Liver (tissue), 9 donors: ENCODE data around the gene USH2A. TPM values are rescaled to one million over a fixed set of nuclear protein-coding genes. Genes with fewer than 3 reads are reported as not detected.

Source experiments
- DNase-seq: peaks from one replicate; pipeline ENCODE4 v3.0.0-alpha.2; 2017; ENCODE audit warnings: low spot score
- H3K27ac ChIP-seq, 2 donors: one replicate each; pipeline ENCODE4 v1.7.0; 2013; ENCODE audit warnings: inconsistent platforms in 2 of 2, low read length in 2 of 2, control low read depth in 1 of 2, low read depth in 1 of 2, mild to moderate bottlenecking in 1 of 2
- H3K27me3 ChIP-seq, 4 donors: one replicate each; pipeline versions ENCODE4 v1.6.1 to v1.7.0; 2013; ENCODE audit warnings: low read length in 3 of 4, inconsistent platforms in 1 of 4, mild to moderate bottlenecking in 1 of 4, moderate library complexity in 1 of 4; ENCODE audit not compliant: control insufficient read depth in 4 of 4, insufficient read depth in 4 of 4
- H3K36me3 ChIP-seq, 4 donors: one replicate each; pipeline versions ENCODE4 v1.6.1 to v1.7.0; 2013; ENCODE audit warnings: low read length in 3 of 4, mild to moderate bottlenecking in 3 of 4, low read depth in 1 of 4, moderate library complexity in 1 of 4; ENCODE audit not compliant: control insufficient read depth in 4 of 4, insufficient read depth in 3 of 4
- H3K4me1 ChIP-seq, 4 donors: one replicate each; pipeline versions ENCODE4 v1.6.1 to v1.7.0; 2013; ENCODE audit warnings: low read length in 3 of 4, mild to moderate bottlenecking in 3 of 4, moderate library complexity in 1 of 4; ENCODE audit not compliant: control insufficient read depth in 4 of 4, insufficient read depth in 4 of 4
- H3K4me3 ChIP-seq, 3 donors: one replicate each; pipeline versions ENCODE4 v1.6.1 to v1.7.0; 2013; ENCODE audit warnings: low read length in 3 of 3, control low read depth in 1 of 3, low read depth in 1 of 3, mild to moderate bottlenecking in 1 of 3
- H3K9ac ChIP-seq, 2 donors: one replicate each; pipeline ENCODE4 v1.7.0; 2013; ENCODE audit warnings: low read length in 2 of 2, mild to moderate bottlenecking in 2 of 2, moderate library complexity in 2 of 2, control low read depth in 1 of 2, low read depth in 1 of 2
- H3K9me3 ChIP-seq, 4 donors: one replicate each; pipeline versions ENCODE4 v1.6.1 to v1.7.0; 2013; ENCODE audit warnings: low read length in 3 of 4; ENCODE audit not compliant: control insufficient read depth in 4 of 4
- CTCF ChIP-seq: fragments of 150-350 bp; IDR thresholded peaks from 2 replicates; pipeline ENCODE4 v1.5.1; 2017; ENCODE audit warnings: improper control_type of control experiment, low read depth, low read length; ENCODE audit not compliant: missing input control
- FOXA1 ChIP-seq: IDR thresholded peaks from 2 replicates; pipeline ENCODE4 v1.6.1; 2016; ENCODE audit warnings: antibody characterized with exemption
- HNF4G ChIP-seq: IDR thresholded peaks from 2 replicates; pipeline ENCODE4 v1.6.1; 2016; ENCODE audit warnings: antibody characterized with exemption
- JUND ChIP-seq, 2 donors: IDR thresholded peaks; 2 replicates each; pipeline ENCODE4 v1.6.1; 2016; ENCODE audit warnings: antibody characterized with exemption in 2 of 2
- MAX ChIP-seq: IDR thresholded peaks from 2 replicates; pipeline ENCODE4 v1.6.1; 2016; ENCODE audit warnings: antibody characterized with exemption
- NR2F2 ChIP-seq: IDR thresholded peaks from 2 replicates; pipeline ENCODE4 v1.6.1; 2016; ENCODE audit warnings: antibody characterized with exemption
- RAD21 ChIP-seq, 2 donors: IDR thresholded peaks; 2 replicates each; pipeline ENCODE4 v1.6.1; 2016; ENCODE audit warnings: antibody characterized with exemption in 2 of 2, mild to moderate bottlenecking in 2 of 2
- SP1 ChIP-seq: IDR thresholded peaks from 2 replicates; pipeline ENCODE4 v1.6.1; 2018; ENCODE audit warnings: antibody characterized with exemption, mild to moderate bottlenecking
- TAF1 ChIP-seq: conservative IDR thresholded peaks from 2 replicates; pipeline ENCODE4 v1.6.1; 2016; ENCODE audit warnings: antibody characterized with exemption, mild to moderate bottlenecking
- YY1 ChIP-seq: IDR thresholded peaks from 2 replicates; pipeline ENCODE4 v1.6.1; 2016; ENCODE audit warnings: antibody characterized with exemption, mild to moderate bottlenecking
- WGBS: extraction: QIAGEN DNeasy Blood & Tissue Kit; methylation state at CpG from one replicate; pipeline ENCODE4 v1.1.7; 2013; 5-methylcytosine and 5-hydroxymethylcytosine counted together
- polyA plus RNA-seq, 2 donors: library from polyadenylated mRNA; stranded (reverse) in 1 of 2; unstranded in 1 of 2; fragments of 200-250 nt in 1 of 2; fragments of >200 nt in 1 of 2; fragmentation: Nextera tagmentation in 1 of 2; extraction: Ambion mirVana in 1 of 2; gene quantifications; one replicate each; pipeline versions ENCODE4 v1.2.1 to v1.2.3, GENCODE V29; 2013 to 2015
- total RNA-seq, 2 donors: library from RNA; depleted of rRNA; stranded (reverse); fragments of >200 nt; gene quantifications; one replicate each; pipeline ENCODE4 v1.2.3, GENCODE V29; 2014
- donor health status: healthy.
- donor health status: healthy.
- donor health status: healthy.
- donor health status: healthy.
- donor health status: healthy.

Gene USH2A
- total and polyA plus RNA-seq, 4 donors: 0.14 to 1.0 (median 0.31) TPM

GRCh38 chr1:216459651-216460207 lies 36.5 kb upstream of the USH2A start:
- no peak for DNase-seq
- no peaks in the 10 kb centered on the region for H3K9me3 ChIP-seq
- TF ChIP-seq SP1 (no peak), JUND (IDR thresholded peaks at IDR 0.05) (no peak), NR2F2 (no peak), RAD21 (IDR thresholded peaks at IDR 0.05) (no peak)
- H3K36me3 ChIP-seq: no peaks in the 10 kb centered on the region
- 83% methylated on average over 3 of the region's 3 CpGs for WGBS
- H3K27ac ChIP-seq: no peak overlapping the region
- H3K9ac ChIP-seq: no peak overlapping the region
- no peaks in the 10 kb centered on the region for H3K4me1 ChIP-seq
- no peaks in the 10 kb centered on the region for H3K27me3 ChIP-seq
- no peak overlapping the region for H3K4me3 ChIP-seq

- TF ChIP-seq RAD21 (IDR thresholded peaks at IDR 0.05) (no peak), MAX (no peak), HNF4G (no peak)
- Histone ChIP-seq H3K4me3 (no peak overlapping the region), H3K4me1 (no peaks in the 10 kb centered on the region), H3K36me3 (no peaks in the 10 kb centered on the region), H3K9me3 (no peaks in the 10 kb centered on the region), H3K27me3 (no peaks in the 10 kb centered on the region), H3K27ac (no peak overlapping the region), H3K9ac (no peak overlapping the region)
- DNase-seq: no peak
These were observed 35.6 kb upstream of the USH2A start for GRCh38 chr1:216458812-216459211.

- Histone ChIP-seq H3K27ac (no peak overlapping the region), H3K4me3 (no peak overlapping the region), H3K4me1 (no peaks in the 10 kb centered on the region), H3K27me3 (no peaks in the 10 kb centered on the region), H3K9ac (no peak overlapping the region), H3K9me3 (no peaks in the 10 kb centered on the region), H3K36me3 (no peaks in the 10 kb centered on the region)
- TF ChIP-seq SP1 (no peak), TAF1 (no peak), YY1 (no peak), FOXA1 (no peak)
- DNase-seq: no peak
These were observed 34.1 kb upstream of the USH2A start for GRCh38 chr1:216457356-216457755.

GRCh38 chr1:216456682-216457081 lies 33.4 kb upstream of the USH2A start:
- Histone ChIP-seq H3K9me3 (no peaks in the 10 kb centered on the region), H3K9ac (no peak overlapping the region), H3K36me3 (no peaks in the 10 kb centered on the region), H3K4me3 (no peak overlapping the region), H3K27ac (no peak overlapping the region), H3K27me3 (no peaks in the 10 kb centered on the region), H3K4me1 (no peaks in the 10 kb centered on the region)
- no peak for TF ChIP-seq CTCF
- no peak for DNase-seq
- 85% methylated on average over 3 of the region's 3 CpGs for WGBS
